Measurements from ENCODE around the gene GLCCI1.

GLCCI1 gene

GRCh38 chr7:7968544-7969305 lies at the start of gene GLCCI1:
GLCCI1 (plus strand) TSS chr7:7968796; CDS start chr7:7969351, 555 bp downstream.
- peak; percentile 94 to 95 for DNase-seq (ENCODE audit: low read depth in 2 of 2)

- DNase-seq (ENCODE audit: low read depth in 2 of 2): no peak
Measured at GRCh38 chr7:7919449-7919945, 49.1 kb upstream of the GLCCI1 start.

GRCh38 chr7:7920056-7920455 lies 48.5 kb upstream of the GLCCI1 start:
- no peak for DNase-seq (ENCODE audit: low read depth in 2 of 2)

- DNase-seq (ENCODE audit: low read depth in 2 of 2): no peak
Measured at GRCh38 chr7:7920481-7920880, 48.1 kb upstream of the GLCCI1 start.

- no peak for DNase-seq (ENCODE audit: low read depth in 2 of 2)
Measured at GRCh38 chr7:7921830-7922229, 46.8 kb upstream of the GLCCI1 start.

DNA sequence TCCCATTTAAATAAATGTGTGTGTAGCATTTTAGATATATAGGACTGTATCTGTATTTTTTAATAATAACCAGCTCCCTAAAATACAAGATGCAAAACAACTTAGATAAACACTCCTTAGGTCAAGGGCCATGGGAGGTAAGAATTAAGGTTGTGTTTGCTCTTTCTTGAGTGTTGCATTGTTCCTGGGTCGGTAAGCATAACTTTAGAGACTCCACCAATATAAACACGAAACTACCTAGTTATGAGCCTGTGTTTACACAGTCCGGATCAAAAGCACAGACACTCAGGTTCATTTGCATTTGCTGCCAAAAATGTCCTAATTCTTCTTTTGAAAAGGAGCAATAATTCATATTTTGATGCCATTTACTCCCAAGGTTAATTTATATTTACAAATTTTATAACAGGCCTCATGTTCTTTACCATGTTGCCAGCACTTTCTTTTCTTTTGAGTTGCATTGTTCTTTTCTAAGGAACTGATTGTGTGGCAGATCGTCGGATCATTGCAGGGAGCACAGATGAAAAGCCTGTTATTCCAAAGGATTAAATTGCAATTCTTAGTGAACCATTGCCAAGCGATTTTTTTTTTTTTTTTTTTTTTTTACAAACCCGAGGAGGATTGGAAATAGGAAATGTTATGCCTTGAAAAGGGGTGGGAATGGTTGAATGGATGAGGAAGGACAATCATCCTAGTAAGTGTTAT lies 45.8 kb upstream of the GLCCI1 start:
- DNase-seq (ENCODE audit: low read depth in 2 of 2): no peak

- DNase-seq (ENCODE audit: low read depth in 2 of 2): no peak
Measured at GRCh38 chr7:7923818-7924217, 44.8 kb upstream of the GLCCI1 start.

DNA sequence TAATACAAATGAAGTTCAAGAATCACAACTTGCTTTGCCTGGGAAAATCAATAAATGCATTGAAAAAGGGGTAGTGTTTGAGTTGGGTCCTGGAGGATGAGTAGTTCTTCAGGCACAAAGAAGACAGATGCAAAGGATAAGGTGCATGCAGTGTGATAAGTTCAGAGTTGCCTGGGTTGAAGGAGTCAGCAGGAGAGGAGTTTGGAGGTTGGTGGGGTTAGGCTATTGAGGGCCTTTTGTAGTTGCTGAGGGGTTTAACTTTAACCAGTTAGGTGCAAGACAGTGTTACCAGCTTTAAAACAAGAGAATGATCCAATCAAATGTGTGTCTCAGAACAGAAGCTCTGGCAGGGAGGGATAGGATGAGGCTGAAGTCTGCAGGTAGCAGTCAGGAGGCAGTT lies 44.3 kb upstream of the GLCCI1 start:
- no peak for DNase-seq (ENCODE audit: low read depth in 2 of 2)

DNA sequence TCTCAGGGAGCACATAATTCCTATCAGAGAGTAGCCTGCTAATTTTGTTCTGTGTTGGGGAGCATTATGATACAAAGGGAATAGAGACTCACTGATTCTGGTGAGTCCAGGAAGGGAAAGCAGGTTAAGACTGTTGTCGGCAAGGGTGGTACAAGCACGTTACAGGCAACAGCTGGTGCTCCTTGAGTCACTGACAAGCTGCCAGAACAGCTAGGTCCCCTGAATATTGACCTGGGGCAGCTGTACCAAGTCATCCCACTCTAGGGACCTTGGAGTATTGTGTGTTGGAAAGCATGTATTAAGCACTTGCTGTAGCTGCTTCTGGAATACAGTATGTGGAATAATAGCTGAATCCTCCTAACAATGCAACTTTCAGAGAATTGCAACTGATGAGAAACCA lies 37.0 kb upstream of the GLCCI1 start:
- DNase-seq (ENCODE audit: low read depth in 2 of 2): no peak

DNA sequence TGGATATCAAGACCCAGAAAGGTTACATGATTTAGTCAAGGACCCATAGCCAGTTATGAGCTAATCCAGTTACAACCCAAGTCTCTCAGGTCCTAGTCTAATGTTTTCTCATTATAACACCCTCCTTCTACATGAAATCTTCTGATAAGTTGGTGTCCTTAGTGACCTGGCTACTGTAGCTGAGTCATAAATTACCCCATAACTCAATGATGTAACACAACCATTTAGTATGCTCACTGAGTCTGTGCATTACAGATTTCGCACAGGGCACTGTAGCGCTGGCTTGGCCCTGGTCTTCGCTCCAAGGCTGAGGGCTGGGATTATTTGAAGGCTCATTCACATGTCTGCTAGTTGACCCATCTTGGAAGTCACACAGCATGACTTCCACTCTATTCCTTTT lies 36.0 kb upstream of the GLCCI1 start:
- DNase-seq (ENCODE audit: low read depth in 2 of 2): no peak

GRCh38 chr7:7933915-7934526 lies 34.6 kb upstream of the GLCCI1 start:
- no peak for DNase-seq (ENCODE audit: low read depth in 2 of 2)

- no peak for DNase-seq (ENCODE audit: low read depth in 2 of 2)
Measured at GRCh38 chr7:7934945-7935344, 33.7 kb upstream of the GLCCI1 start.

GRCh38 chr7:7938471-7938870 lies 30.1 kb upstream of the GLCCI1 start:
- DNase-seq (ENCODE audit: low read depth in 2 of 2): no peak

DNA sequence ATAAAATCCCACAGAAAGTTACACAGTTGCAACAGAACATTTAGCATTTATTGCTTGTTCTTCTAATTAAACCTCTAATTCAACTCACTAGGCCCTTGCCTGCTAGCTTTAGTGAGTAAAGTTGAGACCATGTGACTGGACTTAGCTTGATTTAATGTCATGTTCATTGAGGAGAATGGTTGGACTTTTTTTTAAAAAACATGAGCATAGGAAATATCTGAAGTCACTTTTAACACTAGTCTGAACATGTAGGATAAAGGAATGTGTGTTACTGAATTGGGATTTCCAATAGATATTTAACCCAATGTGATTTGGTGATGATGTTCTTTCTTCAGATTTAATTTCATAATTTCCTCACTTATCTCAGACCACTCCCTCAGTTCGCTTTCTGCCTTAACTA lies 24.6 kb upstream of the GLCCI1 start:
- no peak for DNase-seq (ENCODE audit: low read depth in 2 of 2)

DNA sequence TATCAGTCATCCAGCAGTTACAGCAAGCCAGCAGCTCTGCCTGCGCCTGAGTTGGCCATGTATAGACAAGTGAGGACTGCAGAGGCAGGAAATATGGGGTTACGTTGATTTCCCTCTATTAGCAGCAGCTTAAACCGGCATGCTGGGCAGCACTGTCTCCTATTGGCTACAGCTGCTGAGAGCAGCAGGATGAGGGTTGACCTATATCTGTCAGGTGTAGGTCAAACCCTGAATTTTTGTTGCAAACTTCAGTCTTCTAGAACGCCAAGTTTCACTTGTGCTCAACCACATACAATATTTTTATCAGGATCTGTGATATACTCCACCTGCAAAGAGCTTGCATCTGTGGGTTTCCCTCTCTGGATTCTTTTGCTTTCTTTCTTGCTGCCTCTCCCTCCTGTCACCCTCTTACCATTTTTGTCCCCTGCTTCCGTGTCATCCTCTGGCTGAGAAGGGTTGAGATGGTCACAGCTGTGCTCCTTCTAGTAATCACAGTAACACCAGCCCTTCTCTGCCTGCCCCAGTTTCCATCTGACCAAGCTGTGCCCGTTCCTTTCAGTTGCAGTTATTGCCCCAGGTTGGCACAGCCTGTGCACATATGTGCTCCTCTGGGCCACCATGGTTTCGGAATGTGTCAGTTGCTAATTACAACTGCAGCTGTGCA lies 23.8 kb upstream of the GLCCI1 start:
- peak; percentile 24 to 47 for DNase-seq (ENCODE audit: low read depth in 2 of 2)

DNA sequence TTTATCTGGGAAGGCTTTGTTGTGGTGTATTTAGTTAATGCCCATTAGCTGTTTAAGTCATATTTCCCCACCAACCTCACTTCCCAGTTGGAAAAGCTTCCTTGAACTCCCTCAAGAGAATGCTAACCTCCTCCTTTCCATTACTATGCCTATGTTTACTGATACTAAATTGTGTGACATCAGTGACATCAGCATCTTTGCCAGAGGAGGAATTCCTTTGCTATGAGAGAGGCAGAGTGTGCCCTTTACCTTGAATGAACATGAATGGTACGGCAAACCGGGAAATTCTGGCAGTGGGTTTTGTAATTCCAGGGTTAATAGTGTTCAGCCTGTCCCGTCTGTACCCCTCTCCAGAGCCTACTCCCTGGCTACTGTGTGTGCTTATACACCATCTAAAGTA lies 22.1 kb upstream of the GLCCI1 start:
- DNase-seq (ENCODE audit: low read depth in 2 of 2): no peak

DNA sequence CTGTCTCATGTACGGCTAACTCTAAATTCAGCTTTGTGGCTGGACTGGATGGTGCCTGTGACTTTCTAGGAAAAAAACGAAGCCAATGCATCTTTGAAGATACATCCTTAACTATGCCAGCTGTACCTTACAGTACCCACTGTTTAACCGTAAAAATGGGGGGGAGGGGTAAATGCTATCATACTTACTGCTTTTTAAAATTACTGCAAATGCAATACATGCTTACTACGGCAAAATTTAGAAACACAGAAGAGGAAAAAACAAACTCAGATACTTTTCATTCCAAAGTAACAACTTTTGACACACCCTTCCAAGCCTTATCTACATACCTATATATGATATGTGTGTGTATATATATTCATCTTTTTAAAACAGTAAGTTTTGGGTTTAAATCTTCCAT lies 20.4 kb upstream of the GLCCI1 start:
- no peak for DNase-seq (ENCODE audit: low read depth in 2 of 2)

DNA sequence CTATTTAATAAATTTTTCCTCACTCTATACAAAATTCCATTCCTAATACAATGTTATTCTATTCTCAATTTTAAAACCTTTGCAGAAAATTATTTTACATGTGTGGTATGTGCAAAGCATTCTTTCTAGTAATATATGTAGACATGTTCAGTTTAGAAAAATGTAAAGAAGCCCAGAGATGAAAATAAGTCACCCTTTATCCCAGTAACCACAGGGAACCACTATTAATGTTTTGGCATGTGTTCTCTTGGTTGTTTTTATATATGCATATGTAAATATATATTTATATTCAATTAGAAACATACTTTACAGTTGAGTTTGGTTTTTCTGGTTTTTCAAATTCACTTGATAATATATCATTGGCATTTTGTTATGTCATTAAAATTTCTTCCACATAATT lies 14.8 kb upstream of the GLCCI1 start:
- no peak for DNase-seq (ENCODE audit: low read depth in 2 of 2)

DNA sequence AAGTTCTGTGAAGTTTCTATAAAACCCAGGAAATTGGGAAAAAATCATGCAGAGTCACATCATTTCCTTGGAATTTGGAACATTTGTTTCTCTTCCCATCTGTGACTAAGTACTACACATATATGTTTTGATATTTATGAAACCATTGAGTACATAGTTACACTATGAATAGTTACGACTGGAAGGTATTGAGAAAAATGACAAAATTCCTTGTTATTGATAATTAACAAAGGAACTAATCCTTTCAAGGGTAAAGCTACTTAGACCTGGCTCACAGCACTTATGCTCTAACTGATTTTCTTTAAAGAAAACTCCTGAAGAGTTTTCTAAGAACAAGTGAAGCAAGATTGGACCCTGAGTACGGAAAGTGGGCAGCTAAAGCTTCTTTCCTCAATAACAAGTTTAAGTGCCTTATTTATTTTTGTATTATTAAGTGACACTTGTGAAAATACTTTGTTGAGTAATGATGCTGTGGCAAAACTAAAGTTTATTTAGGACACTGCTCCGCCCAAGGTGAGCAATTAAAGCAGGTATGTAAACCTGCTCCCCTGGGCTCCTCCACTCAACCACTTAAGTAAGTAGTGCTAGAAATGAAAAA lies 12.0 kb upstream of the GLCCI1 start:
- no peak for DNase-seq (ENCODE audit: low read depth in 2 of 2)

DNA sequence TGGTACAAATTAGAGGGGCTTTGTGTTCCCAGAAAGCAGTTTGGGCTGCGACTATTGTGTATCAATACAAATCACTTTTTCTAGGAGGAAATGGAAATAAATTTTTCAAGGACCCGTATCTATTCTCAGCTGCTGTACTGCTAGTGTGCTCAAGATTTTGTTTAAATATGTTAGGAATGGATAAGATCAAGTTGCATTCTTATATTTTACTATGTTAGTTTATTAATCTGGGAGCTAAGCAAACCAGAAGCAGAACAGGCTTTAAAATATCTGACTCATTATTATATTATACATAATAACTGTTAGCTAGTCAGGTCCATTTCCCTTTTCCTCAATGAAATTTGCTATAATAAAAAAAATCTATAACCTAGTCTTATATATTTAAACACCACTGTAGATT lies 11.1 kb upstream of the GLCCI1 start:
- no peak for DNase-seq (ENCODE audit: low read depth in 2 of 2)

DNA sequence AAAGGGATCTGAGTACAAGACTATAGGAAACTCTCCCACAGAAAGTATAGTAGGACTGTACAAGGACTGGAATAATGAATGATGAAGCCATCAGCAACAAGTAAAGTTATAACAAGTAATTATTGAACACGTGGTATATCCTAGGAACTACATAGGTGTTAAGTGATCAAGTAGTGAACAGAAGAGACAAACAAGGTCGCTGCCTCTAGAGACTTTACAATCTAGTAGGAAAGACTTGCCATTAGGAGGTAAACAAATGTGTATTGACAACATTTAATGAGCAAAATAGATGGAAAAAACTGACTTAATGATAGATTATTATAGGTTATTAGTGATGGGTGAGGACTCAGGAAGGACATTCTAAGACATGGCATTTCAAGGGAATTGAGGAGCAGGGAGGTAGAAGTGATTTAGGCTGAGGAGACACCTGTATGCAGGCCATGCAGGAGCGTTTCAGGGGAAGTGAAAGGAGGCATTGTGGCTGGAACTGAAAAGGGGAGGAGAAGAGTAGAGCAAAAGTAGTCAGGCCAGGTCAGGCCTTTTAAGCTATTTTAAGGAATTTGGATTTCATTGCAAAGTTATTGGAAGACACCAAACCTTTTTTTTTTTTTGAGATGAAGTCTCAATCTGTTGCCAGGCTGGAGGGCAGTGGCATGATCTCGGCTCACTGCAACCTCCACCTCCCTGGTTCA lies 8.5 kb upstream of the GLCCI1 start:
- DNase-seq (ENCODE audit: low read depth in 2 of 2): no peak
